GM21515 (cell line): ENCODE data around the gene CD248.
"Not testable (repeated sequence)": the region's sequence is repeated elsewhere in the genome, so short reads cannot be mapped to it uniquely, and the experiment has no call there.

Experiments used
- ATAC-seq: cut with Tn5 transposase; IDR thresholded peaks from one replicate; pipeline ENCODE4 v1.9.1; 2021; ENCODE audit not compliant: unreplicated experiment

The CD248 gene

DNA sequence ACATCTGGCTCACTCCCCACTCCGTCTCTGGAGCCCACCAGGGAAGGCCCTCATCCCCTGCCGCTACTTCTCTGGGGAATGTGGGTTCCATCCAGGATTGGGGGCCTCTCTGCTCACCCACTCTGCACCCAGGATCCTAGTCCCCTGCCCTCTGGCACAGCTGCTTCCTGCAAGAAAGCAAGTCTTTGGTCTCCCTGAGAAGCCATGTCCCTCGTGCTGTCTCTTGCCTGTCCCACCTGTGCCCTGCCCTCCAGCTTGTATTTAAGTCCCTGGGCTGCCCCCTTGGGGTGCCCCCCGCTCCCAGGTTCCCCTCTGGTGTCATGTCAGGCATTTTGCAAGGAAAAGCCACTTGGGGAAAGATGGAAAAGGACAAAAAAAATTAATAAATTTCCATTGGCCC, 39.8 kb downstream of the CD248 start:
- not testable (repeated sequence) for ATAC-seq

DNA sequence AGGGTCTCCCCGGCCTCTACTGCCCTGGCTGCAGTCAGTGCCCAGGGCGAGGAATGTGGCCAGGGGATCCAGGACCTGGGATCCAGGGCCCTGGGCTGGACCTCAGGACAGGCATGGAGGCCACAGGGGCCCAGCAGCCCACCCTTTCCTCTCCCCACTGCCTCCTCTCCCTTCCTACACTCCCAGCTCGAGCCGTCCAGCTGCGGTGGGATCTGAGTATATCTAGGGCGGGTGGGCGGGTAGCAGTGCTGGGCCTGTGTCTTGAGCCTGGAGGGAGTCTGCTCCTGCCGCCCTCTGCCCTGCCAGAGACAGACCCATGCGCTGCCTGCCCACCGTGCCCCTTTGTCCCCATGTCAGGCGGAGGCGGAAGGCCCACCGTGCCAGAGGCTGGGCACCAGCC, 40.2 kb downstream of the CD248 start:
- not testable (repeated sequence) for ATAC-seq

DNA sequence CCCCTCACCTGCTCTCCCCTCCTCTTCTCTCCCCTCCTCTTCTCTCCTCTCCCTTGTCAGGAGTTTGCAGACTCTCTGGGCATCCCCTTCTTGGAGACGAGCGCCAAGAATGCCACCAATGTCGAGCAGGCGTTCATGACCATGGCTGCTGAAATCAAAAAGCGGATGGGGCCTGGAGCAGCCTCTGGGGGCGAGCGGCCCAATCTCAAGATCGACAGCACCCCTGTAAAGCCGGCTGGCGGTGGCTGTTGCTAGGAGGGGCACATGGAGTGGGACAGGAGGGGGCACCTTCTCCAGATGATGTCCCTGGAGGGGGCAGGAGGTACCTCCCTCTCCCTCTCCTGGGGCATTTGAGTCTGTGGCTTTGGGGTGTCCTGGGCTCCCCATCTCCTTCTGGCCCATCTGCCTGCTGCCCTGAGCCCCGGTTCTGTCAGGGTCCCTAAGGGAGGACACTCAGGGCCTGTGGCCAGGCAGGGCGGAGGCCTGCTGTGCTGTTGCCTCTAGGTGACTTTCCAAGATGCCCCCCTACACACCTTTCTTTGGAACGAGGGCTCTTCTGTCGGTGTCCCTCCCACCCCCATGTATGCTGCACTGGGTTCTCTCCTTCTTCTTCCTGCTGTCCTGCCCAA, 40.7 kb downstream of the CD248 start:
- no peak for ATAC-seq

DNA sequence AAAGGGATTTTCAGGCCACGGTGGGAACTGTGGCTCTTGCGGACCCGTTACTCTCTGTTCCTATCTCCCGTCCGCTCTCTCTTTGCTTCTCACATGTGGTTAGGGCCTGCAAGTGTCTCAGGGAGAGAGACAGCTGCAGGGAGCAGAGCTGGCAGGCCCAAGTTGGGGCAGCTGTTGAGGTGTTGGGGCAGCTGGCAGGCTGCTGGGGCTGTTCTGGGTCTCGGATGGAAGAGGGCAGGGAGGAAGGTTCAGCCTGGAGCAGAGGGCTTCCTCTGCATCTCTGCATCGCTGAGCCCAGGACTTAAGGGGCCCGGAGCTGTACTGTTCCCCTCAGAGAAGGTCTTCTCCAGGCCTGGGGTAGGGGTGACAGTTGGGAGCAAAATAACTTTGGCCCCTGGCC, 41.4 kb downstream of the CD248 start:
- no peak for ATAC-seq

DNA sequence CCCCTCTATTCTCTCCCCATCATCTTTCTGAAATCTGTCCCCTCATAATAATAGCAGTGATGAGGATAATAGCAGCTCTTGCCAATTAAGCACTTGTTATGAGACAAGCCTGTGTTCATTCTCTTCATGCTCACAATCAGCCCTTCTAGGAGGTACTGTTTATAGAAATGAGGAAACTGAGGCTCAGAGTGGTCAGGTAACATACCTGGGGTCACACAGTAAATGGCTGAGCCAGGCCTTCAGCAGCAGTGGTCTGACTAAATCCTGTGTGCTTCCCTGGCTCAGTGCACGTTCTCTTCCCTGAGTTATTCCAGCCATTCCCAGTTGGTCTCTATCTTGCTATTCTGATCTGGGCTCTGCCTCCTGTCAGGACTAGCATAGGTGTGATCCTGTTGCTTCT, 42.6 kb downstream of the CD248 start:
- no peak for ATAC-seq

DNA sequence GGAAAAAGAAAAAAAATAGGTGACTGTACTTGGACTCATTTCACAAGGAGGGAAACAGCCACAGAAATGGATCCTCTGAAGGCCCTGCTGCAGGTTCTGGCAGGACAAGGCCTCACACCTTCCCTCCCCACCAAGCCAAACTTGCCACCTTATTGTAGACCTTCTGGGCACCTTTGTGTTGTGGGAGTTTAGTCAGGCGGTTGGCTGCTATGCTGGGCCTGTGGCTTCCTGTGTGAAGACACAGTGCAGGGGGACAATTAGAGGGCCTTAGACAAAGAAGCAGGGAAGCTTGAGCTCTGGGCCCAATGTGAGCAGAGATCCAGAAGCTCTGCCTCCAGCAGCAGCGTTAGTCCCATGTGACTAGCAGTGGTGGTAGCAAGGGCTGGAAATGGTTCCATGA, 44.2 kb downstream of the CD248 start:
- no peak for ATAC-seq

DNA sequence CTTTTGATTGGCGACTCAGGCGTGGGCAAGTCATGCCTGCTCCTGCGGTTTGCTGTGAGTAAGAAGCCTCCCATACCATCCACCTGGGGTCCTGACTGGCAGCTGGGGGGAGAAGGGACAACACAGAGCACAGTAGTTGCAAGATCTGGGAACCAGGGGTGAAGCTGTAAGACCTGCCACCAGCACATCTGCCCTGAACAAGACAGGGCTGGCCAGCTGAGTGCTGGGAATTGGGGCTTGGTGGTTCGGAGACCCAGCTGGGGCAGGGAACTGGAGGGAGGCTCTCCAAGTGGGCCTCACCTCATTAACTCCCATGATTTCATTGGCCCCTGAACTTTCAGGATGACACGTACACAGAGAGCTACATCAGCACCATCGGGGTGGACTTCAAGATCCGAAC, 45.0 kb downstream of the CD248 start:
- no peak for ATAC-seq

DNA sequence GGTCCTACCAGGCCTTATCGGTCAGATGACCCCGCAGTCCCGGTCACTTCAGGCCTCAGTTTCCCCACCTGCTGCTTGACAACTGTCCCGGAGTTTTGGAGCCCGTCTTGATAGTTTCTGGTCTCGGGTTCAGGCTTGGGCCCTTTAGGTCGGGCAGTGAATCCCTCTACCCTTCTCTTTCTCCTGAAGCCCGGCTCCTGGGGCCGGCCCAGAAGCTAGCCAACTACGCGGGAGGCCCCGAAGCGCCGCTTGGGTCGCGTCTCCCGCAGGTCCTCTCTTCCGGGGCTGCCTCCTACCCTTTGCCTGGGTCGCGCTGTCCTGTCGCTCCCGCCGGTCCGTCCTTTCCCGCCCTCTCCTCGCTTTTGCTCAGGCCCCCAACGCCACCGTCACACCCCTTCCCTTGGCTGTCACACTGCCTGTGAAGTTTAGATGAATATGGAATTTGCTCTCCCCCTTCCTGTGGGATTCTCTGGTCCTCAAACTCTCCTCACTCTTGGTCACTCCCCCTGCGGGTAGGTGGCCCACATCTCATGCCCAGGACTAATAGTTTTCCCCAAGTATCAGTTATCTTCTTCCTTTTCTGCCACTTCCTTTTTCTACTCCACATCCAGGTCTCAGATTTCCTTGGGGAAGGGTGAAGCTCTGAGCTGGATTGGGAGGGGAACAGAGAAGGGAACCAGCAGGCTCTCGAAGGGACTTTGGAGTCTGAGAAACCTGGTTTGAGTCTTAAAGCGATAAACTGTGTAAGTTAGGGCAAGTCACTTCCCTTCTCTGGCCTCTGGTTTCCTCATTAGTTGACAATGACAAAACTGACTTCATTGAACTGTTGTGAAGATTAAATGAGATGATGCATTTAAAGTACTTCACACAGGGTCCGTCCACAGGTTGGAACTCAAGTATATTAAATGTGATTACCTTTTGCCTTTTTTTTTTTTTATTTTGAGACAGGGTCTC, 47.6 kb downstream of the CD248 start:
- no peak for ATAC-seq

DNA sequence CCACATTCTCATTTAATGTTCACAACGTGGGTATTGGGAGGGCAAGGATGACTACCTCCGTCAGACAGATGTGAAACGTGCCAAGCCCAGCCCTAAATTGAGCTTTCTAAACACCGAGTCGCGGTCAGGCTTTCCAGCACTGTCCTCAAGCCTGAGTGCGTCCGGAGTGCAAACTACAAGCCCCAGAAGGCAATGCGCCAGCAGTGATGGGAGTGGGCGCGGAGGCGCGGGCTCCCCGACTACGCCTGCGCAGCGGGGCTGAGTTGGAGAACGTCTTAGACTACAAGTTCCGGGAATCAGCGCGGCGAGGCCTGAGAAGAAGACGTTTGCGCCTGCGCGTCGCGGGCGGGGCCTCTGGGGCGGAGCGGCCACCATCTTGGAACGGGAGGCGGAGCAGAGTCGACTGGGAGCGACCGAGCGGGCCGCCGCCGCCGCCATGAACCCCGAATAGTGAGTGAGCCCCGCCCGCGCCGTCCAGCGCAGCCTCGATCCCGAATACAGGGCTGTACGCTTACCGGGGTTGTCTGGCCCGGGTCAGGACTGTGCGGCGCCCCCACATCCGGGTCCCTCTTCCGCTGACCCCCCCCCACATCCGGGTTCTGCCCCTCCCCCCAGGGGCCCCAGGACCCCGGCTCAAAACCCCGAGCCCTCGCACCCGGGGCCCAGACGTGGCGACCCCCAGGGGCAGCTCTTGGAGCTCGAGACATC, 48.4 kb downstream of the CD248 start, which contains the start of gene RAB1B:
Gene RAB1B (plus strand): TSS at position 396 of the 708 bp plus-strand sequence. CDS start 41 bp downstream, at position 437.
- ATAC-seq: peak; percentile 72

DNA sequence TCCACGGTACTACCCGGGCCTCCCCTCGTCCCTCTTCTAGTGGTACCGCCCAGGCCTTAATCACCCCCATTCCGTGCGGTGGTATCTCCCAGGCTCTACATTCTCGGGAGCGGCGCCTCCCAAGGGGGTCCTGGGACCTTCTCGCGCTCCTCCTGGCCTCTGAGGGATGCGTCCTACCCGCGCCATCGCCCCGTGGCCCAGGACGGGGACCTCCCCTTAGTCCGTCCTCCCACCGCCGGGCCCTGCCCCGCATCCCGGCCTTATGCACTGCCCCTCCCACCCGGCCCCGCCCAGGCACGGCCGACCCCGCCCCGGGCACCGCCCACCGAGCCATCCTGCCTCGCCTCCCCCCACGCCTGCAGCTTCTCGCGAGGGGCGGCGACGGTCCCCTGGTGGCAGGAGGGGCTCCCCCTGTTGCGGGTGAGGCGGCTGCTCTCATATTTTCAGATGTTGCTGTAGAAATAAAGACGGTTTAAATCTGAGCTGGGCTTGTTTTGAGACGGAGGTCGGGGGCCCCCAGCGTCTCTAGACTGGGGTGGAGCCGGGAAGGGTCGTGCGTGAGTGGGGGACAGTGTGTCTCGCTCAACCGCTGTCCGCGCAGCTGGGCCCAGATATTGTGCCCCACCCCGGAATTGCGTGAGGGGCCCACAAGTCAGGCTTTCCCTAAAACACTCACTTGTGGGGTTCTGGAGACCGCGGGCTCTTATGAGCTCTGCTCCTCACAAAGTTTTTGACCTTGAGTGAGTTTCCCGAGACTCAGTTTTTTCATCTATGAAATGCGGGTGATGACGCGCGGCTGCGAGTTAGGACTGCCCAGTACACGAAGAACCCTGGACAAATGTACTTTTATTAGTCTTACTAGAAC, 49.2 kb downstream of the CD248 start:
- ATAC-seq: peak; percentile 37

DNA sequence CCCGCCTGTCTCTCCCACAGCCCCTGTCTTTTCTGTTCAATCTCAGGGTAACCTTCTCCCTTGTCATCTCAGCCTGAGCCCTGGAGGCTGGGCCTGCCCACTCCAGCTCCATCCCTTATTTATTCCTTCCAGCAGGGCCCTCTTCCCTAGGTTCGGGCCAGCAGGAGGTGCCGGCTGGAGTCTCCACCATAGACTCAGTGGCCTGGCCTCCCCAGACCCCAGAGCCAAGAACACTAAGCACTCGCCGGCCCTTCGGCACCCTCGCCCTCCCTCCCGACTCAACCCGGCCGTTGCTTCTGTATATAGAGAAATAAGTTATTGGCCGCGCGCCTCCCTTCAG, 49.8 kb downstream of the CD248 start:
- no peak for ATAC-seq

DNA sequence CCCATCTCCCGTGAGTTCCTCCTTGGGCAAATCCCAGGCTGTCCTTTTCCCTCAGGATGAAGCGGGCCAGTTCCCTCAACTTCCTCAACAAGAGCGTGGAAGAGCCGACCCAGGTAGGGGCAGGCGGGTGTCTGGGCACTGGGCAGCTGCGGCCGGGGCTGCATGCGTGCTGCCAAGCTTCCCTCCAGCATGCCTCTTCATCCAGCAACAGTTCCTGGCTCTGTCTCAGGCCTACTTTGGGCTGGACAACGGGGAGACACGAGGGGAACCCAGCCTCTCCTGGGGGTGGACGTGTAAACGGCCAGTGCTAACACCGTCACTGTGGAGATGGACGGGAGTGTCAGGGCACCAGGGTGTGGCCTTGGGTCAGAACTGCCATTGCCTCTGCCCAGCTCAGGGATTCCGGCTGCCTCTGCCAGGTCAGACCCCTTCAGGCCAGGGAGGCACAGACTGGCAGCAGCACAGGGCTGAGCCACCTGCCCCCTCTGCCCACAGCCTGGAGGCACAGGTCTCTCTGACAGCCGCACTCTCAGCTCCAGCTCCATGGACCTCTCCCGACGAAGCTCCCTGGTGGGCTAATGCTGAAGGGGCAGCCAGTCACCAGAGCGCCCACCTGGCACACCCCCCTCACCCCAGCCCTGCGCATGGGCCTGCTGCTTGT, 50.3 kb downstream of the CD248 start:
- ATAC-seq: no peak

DNA sequence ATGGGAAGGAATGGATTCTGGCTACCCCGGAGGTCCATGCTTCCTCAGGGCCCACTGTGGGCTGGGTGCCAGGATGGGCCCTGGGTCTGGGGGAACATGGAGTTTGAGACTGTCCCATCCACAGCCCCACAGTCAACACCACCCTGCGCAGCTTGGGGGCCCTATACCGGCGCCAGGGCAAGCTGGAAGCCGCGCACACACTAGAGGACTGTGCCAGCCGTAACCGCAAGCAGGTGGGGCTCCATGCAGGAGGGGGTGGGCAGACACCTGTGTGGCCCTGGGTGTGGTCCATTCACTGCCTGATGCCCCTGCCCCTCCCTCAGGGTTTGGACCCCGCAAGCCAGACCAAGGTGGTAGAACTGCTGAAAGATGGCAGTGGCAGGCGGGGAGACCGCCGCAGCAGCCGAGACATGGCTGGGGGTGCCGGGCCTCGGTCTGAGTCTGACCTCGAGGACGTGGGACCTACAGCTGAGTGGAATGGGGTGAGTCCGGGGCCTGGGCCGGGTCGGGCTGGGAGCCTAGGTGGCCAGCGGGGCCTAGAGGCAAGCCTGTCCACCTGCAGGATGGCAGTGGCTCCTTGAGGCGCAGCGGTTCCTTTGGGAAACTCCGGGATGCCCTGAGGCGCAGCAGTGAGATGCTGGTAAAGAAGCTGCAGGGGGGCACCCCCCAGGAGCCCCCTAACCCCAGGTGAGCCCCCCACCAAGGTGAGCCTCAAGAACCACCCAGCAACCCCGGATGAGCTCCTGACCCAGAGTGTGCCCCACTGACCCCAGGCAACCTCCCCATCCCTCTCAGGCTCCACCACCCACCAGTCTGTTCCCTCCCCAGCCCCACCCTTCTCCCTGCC, 51.1 kb downstream of the CD248 start:
- ATAC-seq: no peak

DNA sequence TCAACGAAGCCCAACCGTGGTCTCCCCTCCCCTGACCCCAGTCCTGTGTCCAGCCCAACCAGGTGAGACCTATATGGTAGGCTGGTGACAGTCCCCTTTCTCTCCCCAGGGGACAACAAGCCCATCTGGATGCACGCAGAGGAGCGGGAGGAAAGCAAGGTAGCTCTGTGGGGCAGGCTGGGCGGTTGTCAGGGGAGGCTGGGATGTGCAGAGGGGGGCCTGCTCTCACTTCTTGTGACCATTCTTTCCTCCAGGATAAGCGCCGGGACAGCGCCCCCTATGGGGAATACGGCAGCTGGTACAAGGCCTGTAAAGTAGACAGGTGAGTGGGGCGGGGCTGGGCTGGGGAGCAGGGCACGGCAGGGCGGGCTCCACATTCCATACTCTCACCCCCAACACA, 51.9 kb downstream of the CD248 start:
- no peak for ATAC-seq
